GM19397 (cell line): ENCODE measurements around the gene CNKSR3.

Experiments
- ATAC-seq: cut with Tn5 transposase; IDR thresholded peaks from one replicate; pipeline ENCODE4 v1.9.1; 2021; ENCODE audit warnings: mild to moderate bottlenecking, moderate library complexity; ENCODE audit not compliant: unreplicated experiment

Gene CNKSR3

GRCh38 chr6:154479771-154480639, 30.5 kb downstream of the CNKSR3 start:
- ATAC-seq, result no peak

GRCh38 chr6:154479351-154479769, 31.1 kb downstream of the CNKSR3 start:
- ATAC-seq, result no peak

GRCh38 chr6:154478701-154479060, 31.8 kb downstream of the CNKSR3 start:
- no peak for ATAC-seq

- ATAC-seq, result no peak
Measured at GRCh38 chr6:154478021-154478700, 32.3 kb downstream of the CNKSR3 start.

- no peak for ATAC-seq
Measured at GRCh38 chr6:154476494-154476893, 34.0 kb downstream of the CNKSR3 start.

- ATAC-seq, result no peak
Measured at GRCh38 chr6:154474648-154475428, 35.6 kb downstream of the CNKSR3 start.

GRCh38 chr6:154473324-154473723, 37.2 kb downstream of the CNKSR3 start:
- ATAC-seq, result no peak

GRCh38 chr6:154471609-154472362, 38.7 kb downstream of the CNKSR3 start:
- ATAC-seq, result no peak

- no peak for ATAC-seq
Measured at GRCh38 chr6:154469306-154469935, 41.1 kb downstream of the CNKSR3 start.

- ATAC-seq, result no peak
Measured at GRCh38 chr6:154468760-154469159, 41.7 kb downstream of the CNKSR3 start.

GRCh38 chr6:154466971-154467679, 43.4 kb downstream of the CNKSR3 start:
- ATAC-seq, result no peak

- ATAC-seq, result no peak
Measured at GRCh38 chr6:154466139-154466538, 44.3 kb downstream of the CNKSR3 start.

GRCh38 chr6:154463573-154464419, 46.7 kb downstream of the CNKSR3 start:
- ATAC-seq, result no peak

- ATAC-seq, result no peak
Measured at GRCh38 chr6:154462425-154462824, 48.1 kb downstream of the CNKSR3 start.

GRCh38 chr6:154461348-154461747, 49.1 kb downstream of the CNKSR3 start:
- no peak for ATAC-seq

- no peak for ATAC-seq
Measured at GRCh38 chr6:154460306-154461071, 50.0 kb downstream of the CNKSR3 start.

- no peak for ATAC-seq
Measured at GRCh38 chr6:154459513-154459912, 51.0 kb downstream of the CNKSR3 start.
